Gastroesophageal sphincter (tissue), 4 donors: ENCODE measurements around the gene RIPOR1. TPM values are rescaled to one million over a fixed set of nuclear protein-coding genes. Genes with fewer than 3 reads are reported as not detected.

Experiments
- ATAC-seq: fragments of 150-250 bp; one replicate; pipeline ENCODE4 v1.9.1; 2016; ENCODE audit warnings: mild to moderate bottlenecking, moderate library complexity
- H3K27ac ChIP-seq, 4 donors: fragments of 200-600 bp; sonication (generic) in 3 of 4; 1 replicate in 3 of 4; 2 replicates in 1 of 4; pipeline ENCODE4 v1.5.1; 2016 to 2019
- H3K27me3 ChIP-seq: fragments of 200-600 bp; sonication (generic); one replicate; pipeline ENCODE4 v1.5.1; 2019
- H3K36me3 ChIP-seq, 2 donors: fragments of 200-600 bp; sonication (generic); one replicate each; pipeline ENCODE4 v1.5.1; 2019; ENCODE audit warnings: control low read depth in 1 of 2
- H3K4me1 ChIP-seq, 3 donors: fragments of 200-600 bp; sonication (generic); 1 replicate in 2 of 3; 2 replicates in 1 of 3; pipeline ENCODE4 v1.5.1; 2016 to 2019; ENCODE audit warnings: control low read depth in 2 of 3
- H3K4me3 ChIP-seq, 2 donors: fragments of 200-600 bp; sonication (generic); one replicate each; pipeline ENCODE4 v1.5.1; 2019; ENCODE audit warnings: mild to moderate bottlenecking in 1 of 2, moderate library complexity in 1 of 2
- H3K9me3 ChIP-seq, 3 donors: fragments of 200-600 bp; sonication (generic); one replicate each; pipeline ENCODE4 v1.5.1; 2017 to 2019; ENCODE audit warnings: control low read depth in 2 of 3
- CTCF ChIP-seq, 4 experiments: fragments of 200-600 bp in 2 of 4; fragments of 450-650 bp in 2 of 4; sonication (generic) in 1 of 4; IDR thresholded peaks; one replicate each; pipeline ENCODE4 v1.5.1; 2017 to 2019; ENCODE audit warnings: antibody characterized with exemption in 4 of 4, mild to moderate bottlenecking in 2 of 4, moderate library complexity in 2 of 4
- EP300 ChIP-seq: sonication (generic); formaldehyde crosslinking; IDR thresholded peaks from one replicate; pipeline ENCODE4 v1.6.1; 2017; ENCODE audit warnings: antibody characterized with exemption, mild to moderate bottlenecking
- POLR2A ChIP-seq, 2 donors: fragments of 450-650 bp; IDR thresholded peaks; one replicate each; pipeline ENCODE4 v1.6.1; 2017; ENCODE audit warnings: antibody characterized with exemption in 2 of 2, mild to moderate bottlenecking in 2 of 2, moderate library complexity in 1 of 2
- POLR2AphosphoS5 ChIP-seq: sonication (generic); formaldehyde crosslinking; IDR thresholded peaks from one replicate; pipeline ENCODE4 v1.6.1; 2017; ENCODE audit warnings: antibody characterized with exemption
- WGBS, 2 donors: methylation state at CpG; one replicate each; pipeline ENCODE4 v1.1.5; 2018; ENCODE audit warnings: low coverage in 1 of 2; 5-methylcytosine and 5-hydroxymethylcytosine counted together
- small RNA-seq, 4 donors: library from RNA; depleted of rRNA; stranded (forward); fragments of <200 nt; gene quantifications; one replicate each; pipeline ENCODE3, GENCODE V24; 2016
- total RNA-seq, 4 donors: library from RNA; depleted of rRNA; stranded (reverse); fragments of >200 nt; gene quantifications; one replicate each; pipeline ENCODE4 v1.1.0, GENCODE V29; 2016

Gene RIPOR1
- total RNA-seq, 4 donors from 2014 or later = 43.3 to 112 (median 64.9) TPM

- peaks cover 0 to 6% of the 10 kb centered on the region in 2 donors for H3K36me3 ChIP-seq
- no peak overlapping the region for H3K4me3 ChIP-seq
- H3K4me1 ChIP-seq = peaks cover 0 to 23% (median 7%) of the 10 kb centered on the region in 3 donors
- no peak overlapping the region for H3K27ac ChIP-seq
- no peaks in the 10 kb centered on the region for H3K9me3 ChIP-seq
- no peak for ATAC-seq
- no peak for TF ChIP-seq POLR2AphosphoS5
- TF ChIP-seq POLR2A (IDR thresholded peaks at IDR 0.05) = no peak
- no peak for TF ChIP-seq CTCF (IDR thresholded peaks at IDR 0.05)
- TF ChIP-seq EP300 = no peak
- H3K27me3 ChIP-seq = no peaks in the 10 kb centered on the region
Measured at GRCh38 chr16:67593701-67594100, 65.1 kb downstream of the RIPOR1 start.

GRCh38 chr16:67594256-67594915 is 65.8 kb downstream of the RIPOR1 start:
- H3K9me3 ChIP-seq = no peaks in the 10 kb centered on the region
- TF ChIP-seq POLR2AphosphoS5 (no peak), POLR2A (IDR thresholded peaks at IDR 0.05) (no peak), EP300 (no peak), CTCF (IDR thresholded peaks at IDR 0.05) (no peak)
- no peaks in the 10 kb centered on the region for H3K27me3 ChIP-seq
- H3K4me1 ChIP-seq = peaks cover 0 to 25% (median 7%) of the 10 kb centered on the region in 3 donors
- H3K4me3 ChIP-seq = no peak overlapping the region
- 82 to 97% methylated on average over 4 to 5 of the region's 5 CpGs for WGBS, 2 donors
- peaks cover 0 to 6% of the 10 kb centered on the region in 2 donors for H3K36me3 ChIP-seq
- no peak for ATAC-seq
- H3K27ac ChIP-seq = peak overlapping the region in 3 of 4 donors; percentile 27 to 68 (median 44)

- peak; percentile 70 for ATAC-seq
- H3K4me3 ChIP-seq = no peak overlapping the region
- WGBS, 2 donors = 33% methylated on average over 1 of the region's 1 CpG; no CpG with 5 or more reads in 1 of the 2 donors
- no peaks in the 10 kb centered on the region for H3K27me3 ChIP-seq
- H3K27ac ChIP-seq = peak overlapping the region in 3 of 4 donors; percentile 27 to 68 (median 44)
- peaks cover 0 to 1% of the 10 kb centered on the region in 2 donors for H3K36me3 ChIP-seq
- peaks cover 0 to 25% (median 7%) of the 10 kb centered on the region in 3 donors for H3K4me1 ChIP-seq
- H3K9me3 ChIP-seq = no peaks in the 10 kb centered on the region
- TF ChIP-seq EP300 = no peak
- TF ChIP-seq CTCF (IDR thresholded peaks at IDR 0.05) = no peak
- no peak for TF ChIP-seq POLR2AphosphoS5
- no peak for TF ChIP-seq POLR2A (IDR thresholded peaks at IDR 0.05)
Measured at GRCh38 chr16:67594956-67595355, 66.3 kb downstream of the RIPOR1 start.

Small RNA genes lying within 50 kb of the gene (small RNA-seq; reads per million reads assigned to genes)
- 0 reads per million in 4 donors for gene AC027682.3

Other genes with a start within 250 kb of the RIPOR1 start
- gene PLEKHG4, start 249.3 kb upstream of the RIPOR1 start, total RNA-seq = 10 to 100 TPM in 1 of 4 donors, 1 to 10 TPM in 3; 3.0 to 14.4 (median 6.1) TPM
- gene KCTD19, start 202.1 kb upstream of the RIPOR1 start, total RNA-seq = under 1 TPM in 2 of 4 donors, not detected in 2; 0.13 to 0.19 TPM
- under 1 TPM in 1 of 4 donors, not detected in 3; 0.27 TPM for gene LRRC36, start 202.0 kb upstream of the RIPOR1 start, total RNA-seq
- 100 to 1,000 TPM in 1 of 4 donors, 10 to 100 TPM in 3; 14.8 to 111 (median 55.0) TPM for gene TPPP3, start 135.3 kb upstream of the RIPOR1 start, total RNA-seq
- gene ZDHHC1, start 112.4 kb upstream of the RIPOR1 start, total RNA-seq = 10 to 100 TPM in 3 of 4 donors, 1 to 10 TPM in 1; 7.5 to 26.7 (median 17.3) TPM
- gene HSD11B2, start 97.7 kb upstream of the RIPOR1 start, total RNA-seq = 1 to 10 TPM in 1 of 4 donors, under 1 TPM in 2, not detected in 1; 0.19 to 2.1 (median 0.27) TPM
- 100 to 1,000 TPM in 2 of 4 donors, 10 to 100 TPM in 2; 94.2 to 145 (median 110) TPM for gene ATP6V0D1, start 47.7 kb upstream of the RIPOR1 start, total RNA-seq
- gene AGRP, start 45.3 kb upstream of the RIPOR1 start, total RNA-seq = not detected
- gene CTCF, start 33.7 kb downstream of the RIPOR1 start, total RNA-seq = 10 to 100 TPM; 26.4 to 44.8 (median 41.4) TPM
- 1 to 10 TPM in 1 of 4 donors, under 1 TPM in 2, not detected in 1; 0.46 to 2.8 (median 0.47) TPM for gene CARMIL2, start 116.3 kb downstream of the RIPOR1 start, total RNA-seq
- gene ACD, start 131.4 kb downstream of the RIPOR1 start, total RNA-seq = 10 to 100 TPM; 20.9 to 33.7 (median 24.4) TPM
- 10 to 100 TPM in 1 of 4 donors, 1 to 10 TPM in 3; 5.9 to 13.4 (median 6.5) TPM for gene PARD6A, start 132.1 kb downstream of the RIPOR1 start, total RNA-seq
- 10 to 100 TPM; 23.0 to 33.2 (median 28.9) TPM for gene ENKD1, start 137.9 kb downstream of the RIPOR1 start, total RNA-seq
- 10 to 100 TPM in 1 of 4 donors, 1 to 10 TPM in 3; 3.6 to 12.9 (median 5.0) TPM for gene C16orf86, start 138.0 kb downstream of the RIPOR1 start, total RNA-seq
- gene GFOD2, start 190.5 kb downstream of the RIPOR1 start, total RNA-seq = 10 to 100 TPM; 16.3 to 24.9 (median 20.1) TPM